ENCODE results near the gene GLRX3. TPM values are rescaled to one million over a fixed set of nuclear protein-coding genes. Genes with fewer than 3 reads are reported as not detected.

Gene GLRX3
- total and polyA plus RNA-seq, 10 of the 15 experiments (the other 5 are each of a cell fraction or from before 2014, with no cell fraction given) = 94.7 to 209 (median 131) TPM

DNA sequence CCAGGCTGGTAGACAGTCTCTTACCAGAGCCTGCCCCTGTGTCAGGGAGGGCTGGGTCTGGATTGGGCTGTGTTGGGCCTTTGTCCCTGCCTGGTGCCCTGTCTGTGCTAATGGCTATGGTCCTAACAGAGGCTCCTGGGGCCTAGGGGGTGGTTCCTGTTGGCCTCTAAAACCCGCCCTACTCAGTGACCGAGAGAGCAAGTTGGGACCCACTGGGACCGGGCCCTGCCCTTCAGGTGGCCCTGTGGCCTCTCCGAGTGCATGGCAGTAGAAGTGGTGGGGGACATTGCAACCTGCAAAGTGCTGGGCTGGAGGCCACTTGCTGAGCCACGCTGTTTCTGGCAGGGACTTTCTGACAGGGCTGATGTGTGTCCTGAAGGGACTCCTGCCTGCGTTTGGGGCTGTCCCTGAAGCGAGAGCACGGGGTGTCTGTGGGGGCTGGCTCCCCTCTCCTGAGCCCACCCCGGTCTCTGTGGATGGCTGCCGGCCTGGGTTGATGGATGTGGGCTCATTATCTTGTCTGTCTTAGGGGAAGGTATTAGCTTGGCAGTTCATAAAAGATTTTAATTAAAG, 56.2 kb downstream of the GLRX3 start:
- FAIRE-seq (no peak), ATAC-seq (no peak), DNase-seq (ENCODE audit: low read depth, low spot score) (no peak)
- in situ Hi-C loops (cut with MboI) (no loop called here), intact Hi-C loops (cut with micrococcal nuclease; ENCODE audit: unreplicated experiment) (no loop called here)
- ChIA-PET POLR2A (no interaction called here), SMC1A (ENCODE audit: uncharacterized antibody, unreplicated experiment) (no interaction called here), RAD21 (ENCODE audit: unreplicated experiment) (no interaction called here), CTCF (no interaction called here)
- Histone ChIP-seq H3K4me2 (ENCODE audit: control insufficient read depth, insufficient read depth) (no peak overlapping the region), H3K27ac (ENCODE audit: control insufficient read depth, insufficient read depth) (no peak overlapping the region), H3K4me3 (no peak overlapping the region), H4K20me1 (ENCODE audit: control insufficient read depth, insufficient read depth) (no peaks in the 10 kb centered on the region), H3K4me1 (ENCODE audit: control insufficient read depth, insufficient read depth, low read length) (no peaks in the 10 kb centered on the region), H3K9ac (ENCODE audit: control insufficient read depth, insufficient read depth, low read length) (no peak overlapping the region), H3K36me3 (ENCODE audit: control insufficient read depth in 2 of 2, insufficient read depth in 2 of 2, low read length in 1 of 2) (no peaks in the 10 kb centered on the region), H2AFZ (ENCODE audit: control insufficient read depth, low read depth, low read length) (no peak overlapping the region), H3K79me2 (ENCODE audit: control insufficient read depth, insufficient read depth, low read length) (no peaks in the 10 kb centered on the region), H3K9me3 (replicated peaks; ENCODE audit: control insufficient read depth, insufficient read depth, low read length) (no peaks in the 10 kb centered on the region), H3K27me3 (replicated peaks in 1 of 2; ENCODE audit: control insufficient read depth in 2 of 2, insufficient read depth in 2 of 2, low read length in 1 of 2) (no peaks in the 10 kb centered on the region)
- WGBS (ENCODE audit: insufficient coverage, insufficient replicate concordance, low lambda C conversion rate, missing lambda C conversion rate) = 94% methylated on average over 10 of the region's 10 CpGs
- TF ChIP-seq YY1 (IDR thresholded peaks at IDR 0.05; ENCODE audit: low read depth, low read length) = no peak
- TF ChIP-seq RB1 (IDR thresholded peaks at IDR 0.05; ENCODE audit: borderline replicate concordance) = no peak
- TF ChIP-seq MAX (IDR thresholded peaks at IDR 0.05; ENCODE audit: low read depth, low read length) = no peak
- no peak for TF ChIP-seq ZBED1 (IDR thresholded peaks at IDR 0.05; ENCODE audit: borderline replicate concordance)
- TF ChIP-seq RUNX3 (IDR thresholded peaks at IDR 0.05; ENCODE audit: low read length) = no peak
- TF ChIP-seq, protein P1, sequence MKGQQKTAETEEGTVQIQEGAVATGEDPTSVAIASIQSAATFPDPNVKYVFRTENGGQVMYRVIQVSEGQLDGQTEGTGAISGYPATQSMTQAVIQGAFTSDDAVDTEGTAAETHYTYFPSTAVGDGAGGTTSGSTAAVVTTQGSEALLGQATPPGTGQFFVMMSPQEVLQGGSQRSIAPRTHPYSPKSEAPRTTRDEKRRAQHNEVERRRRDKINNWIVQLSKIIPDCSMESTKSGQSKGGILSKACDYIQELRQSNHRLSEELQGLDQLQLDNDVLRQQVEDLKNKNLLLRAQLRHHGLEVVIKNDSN (IDR thresholded peaks at IDR 0.05; ENCODE audit: borderline replicate concordance, extremely low read length, insufficient read depth, low read depth, low read length) = no peak
- TF ChIP-seq ZNF687 (IDR thresholded peaks at IDR 0.05) = no peak
- TF ChIP-seq, protein P2, sequence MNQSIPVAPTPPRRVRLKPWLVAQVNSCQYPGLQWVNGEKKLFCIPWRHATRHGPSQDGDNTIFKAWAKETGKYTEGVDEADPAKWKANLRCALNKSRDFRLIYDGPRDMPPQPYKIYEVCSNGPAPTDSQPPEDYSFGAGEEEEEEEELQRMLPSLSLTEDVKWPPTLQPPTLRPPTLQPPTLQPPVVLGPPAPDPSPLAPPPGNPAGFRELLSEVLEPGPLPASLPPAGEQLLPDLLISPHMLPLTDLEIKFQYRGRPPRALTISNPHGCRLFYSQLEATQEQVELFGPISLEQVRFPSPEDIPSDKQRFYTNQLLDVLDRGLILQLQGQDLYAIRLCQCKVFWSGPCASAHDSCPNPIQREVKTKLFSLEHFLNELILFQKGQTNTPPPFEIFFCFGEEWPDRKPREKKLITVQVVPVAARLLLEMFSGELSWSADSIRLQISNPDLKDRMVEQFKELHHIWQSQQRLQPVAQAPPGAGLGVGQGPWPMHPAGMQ (IDR thresholded peaks at IDR 0.05; ENCODE audit: borderline replicate concordance) = no peak
- no peak for TF ChIP-seq YBX1 (IDR thresholded peaks at IDR 0.05)
- BruUV-seq (replicated peaks) = no TSS peak
